ENCODE results near the gene PIK3AP1. TPM values are rescaled to one million over a fixed set of nuclear protein-coding genes. Genes with fewer than 3 reads are reported as not detected.

PIK3AP1 gene
- total and polyA plus RNA-seq, 2 of the 4 experiments (the other 2 are of a cell fraction): under 0.01 to 0.14 TPM

GRCh38 chr10:96643920-96644319 lies 76.4 kb downstream of the PIK3AP1 start:
- Histone ChIP-seq H2BK5ac (ENCODE audit: low read depth, low read length, poor library complexity, severe bottlenecking) (no peak overlapping the region), H3K4me1 (ENCODE audit: control insufficient read depth, insufficient read depth, low read length) (no peaks in the 10 kb centered on the region), H3K4ac (ENCODE audit: low read depth, low read length) (no peak overlapping the region), H3K36me3 (ENCODE audit: control insufficient read depth, insufficient read depth, low read length) (no peaks in the 10 kb centered on the region), H3K27me3 (ENCODE audit: control insufficient read depth, insufficient read depth, low read length) (peaks cover 33% of the 10 kb centered on the region), H2BK15ac (ENCODE audit: low read depth, low read length) (no peak overlapping the region), H2AFZ (replicated peaks; ENCODE audit: low read length, poor library complexity) (no peak overlapping the region), H2BK20ac (ENCODE audit: low read depth, low read length) (no peak overlapping the region), H2AK9ac (replicated peaks; ENCODE audit: low read depth, low read length, poor library complexity) (no peak overlapping the region), H3K9ac (ENCODE audit: low read depth, low read length) (no peak overlapping the region), H4K5ac (ENCODE audit: low read depth, low read length) (no peak overlapping the region), H3K56ac (ENCODE audit: extremely low read depth, insufficient read depth, low read length) (no peak overlapping the region), H3K9me3 (ENCODE audit: control insufficient read depth, insufficient read depth, low read length) (no peaks in the 10 kb centered on the region), H3K18ac (ENCODE audit: low read depth, low read length) (no peak overlapping the region), H4K8ac (ENCODE audit: low read depth in 2 of 2, low read length in 2 of 2) (no peak overlapping the region), H2BK120ac (ENCODE audit: low read depth, low read length) (no peak overlapping the region), H3K4me3 (ENCODE audit: insufficient read depth, low read depth, low read length) (no peak overlapping the region), H2AK5ac (ENCODE audit: low read depth, low read length) (no peak overlapping the region), H3K79me1 (ENCODE audit: low read depth in 1 of 2, low read length in 2 of 2) (no peaks in the 10 kb centered on the region), H3K4me2 (ENCODE audit: low read depth, low read length) (no peak overlapping the region), H3K14ac (replicated peaks; ENCODE audit: low read depth, low read length) (no peak overlapping the region), H4K91ac (ENCODE audit: insufficient read depth, low read depth, low read length) (no peak overlapping the region), H4K20me1 (ENCODE audit: insufficient read depth, low read length) (no peaks in the 10 kb centered on the region), H3K27ac (ENCODE audit: insufficient read depth, low read length) (no peak overlapping the region), H3K9me1 (ENCODE audit: insufficient read depth, low read length) (no peaks in the 10 kb centered on the region), H3K23ac (ENCODE audit: low read depth, low read length) (no peak overlapping the region)
- ChIA-PET POLR2A (ENCODE audit: unreplicated experiment) (no interaction called here), CTCF (interaction anchor here (1.1 kb wide), 1 partner anchor 42 kb away, joined by 4 read pairs; no protein-coding TSS in a partner anchor)
- dilution Hi-C loops (cut with HindIII; ENCODE audit: low sequenced_read_pairs, unreplicated experiment) (no loop called here), in situ Hi-C loops (cut with MboI; ENCODE audit: low sequenced_read_pairs) (no loop called here), intact Hi-C loops (cut with micrococcal nuclease) (loop anchor here (5.0 to 10.0 kb wide), 2 partner anchors 247 to 391 kb away; no protein-coding TSS in a partner anchor)
- WGBS, 2 experiments (ENCODE audit: extremely low coverage in 2 of 2, insufficient read length in 1 of 2): 100% methylated on average over 2 of the region's 9 CpGs; no CpG with 5 or more reads in 1 of the 2 experiments
- DNase-seq: no peak
- no peak for ATAC-seq (ENCODE audit: low read depth)
- TF ChIP-seq, protein P1, sequence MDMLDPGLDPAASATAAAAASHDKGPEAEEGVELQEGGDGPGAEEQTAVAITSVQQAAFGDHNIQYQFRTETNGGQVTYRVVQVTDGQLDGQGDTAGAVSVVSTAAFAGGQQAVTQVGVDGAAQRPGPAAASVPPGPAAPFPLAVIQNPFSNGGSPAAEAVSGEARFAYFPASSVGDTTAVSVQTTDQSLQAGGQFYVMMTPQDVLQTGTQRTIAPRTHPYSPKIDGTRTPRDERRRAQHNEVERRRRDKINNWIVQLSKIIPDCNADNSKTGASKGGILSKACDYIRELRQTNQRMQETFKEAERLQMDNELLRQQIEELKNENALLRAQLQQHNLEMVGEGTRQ (IDR thresholded peaks at IDR 0.05; ENCODE audit: low read depth, low read length): no peak
- TF ChIP-seq, protein P2, sequence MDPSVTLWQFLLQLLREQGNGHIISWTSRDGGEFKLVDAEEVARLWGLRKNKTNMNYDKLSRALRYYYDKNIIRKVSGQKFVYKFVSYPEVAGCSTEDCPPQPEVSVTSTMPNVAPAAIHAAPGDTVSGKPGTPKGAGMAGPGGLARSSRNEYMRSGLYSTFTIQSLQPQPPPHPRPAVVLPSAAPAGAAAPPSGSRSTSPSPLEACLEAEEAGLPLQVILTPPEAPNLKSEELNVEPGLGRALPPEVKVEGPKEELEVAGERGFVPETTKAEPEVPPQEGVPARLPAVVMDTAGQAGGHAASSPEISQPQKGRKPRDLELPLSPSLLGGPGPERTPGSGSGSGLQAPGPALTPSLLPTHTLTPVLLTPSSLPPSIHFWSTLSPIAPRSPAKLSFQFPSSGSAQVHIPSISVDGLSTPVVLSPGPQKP (IDR thresholded peaks at IDR 0.05; ENCODE audit: borderline replicate concordance, low read depth, low read length): no peak
- TF ChIP-seq CEBPB (IDR thresholded peaks at IDR 0.05; ENCODE audit: low read depth, low read length): no peak
- TF ChIP-seq CHD1 (IDR thresholded peaks at IDR 0.05; ENCODE audit: low read depth, low read length): no peak
- no peak for TF ChIP-seq RFX5 (IDR thresholded peaks at IDR 0.05; ENCODE audit: low read depth, low read length)
- TF ChIP-seq, protein P3, sequence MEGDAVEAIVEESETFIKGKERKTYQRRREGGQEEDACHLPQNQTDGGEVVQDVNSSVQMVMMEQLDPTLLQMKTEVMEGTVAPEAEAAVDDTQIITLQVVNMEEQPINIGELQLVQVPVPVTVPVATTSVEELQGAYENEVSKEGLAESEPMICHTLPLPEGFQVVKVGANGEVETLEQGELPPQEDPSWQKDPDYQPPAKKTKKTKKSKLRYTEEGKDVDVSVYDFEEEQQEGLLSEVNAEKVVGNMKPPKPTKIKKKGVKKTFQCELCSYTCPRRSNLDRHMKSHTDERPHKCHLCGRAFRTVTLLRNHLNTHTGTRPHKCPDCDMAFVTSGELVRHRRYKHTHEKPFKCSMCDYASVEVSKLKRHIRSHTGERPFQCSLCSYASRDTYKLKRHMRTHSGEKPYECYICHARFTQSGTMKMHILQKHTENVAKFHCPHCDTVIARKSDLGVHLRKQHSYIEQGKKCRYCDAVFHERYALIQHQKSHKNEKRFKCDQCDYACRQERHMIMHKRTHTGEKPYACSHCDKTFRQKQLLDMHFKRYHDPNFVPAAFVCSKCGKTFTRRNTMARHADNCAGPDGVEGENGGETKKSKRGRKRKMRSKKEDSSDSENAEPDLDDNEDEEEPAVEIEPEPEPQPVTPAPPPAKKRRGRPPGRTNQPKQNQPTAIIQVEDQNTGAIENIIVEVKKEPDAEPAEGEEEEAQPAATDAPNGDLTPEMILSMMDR (conservative IDR thresholded peaks at IDR 0.05; ENCODE audit: low read depth, low read length): no peak
- TF ChIP-seq MAZ (IDR thresholded peaks at IDR 0.05; ENCODE audit: borderline replicate concordance, low read depth, low read length): no peak
- TF ChIP-seq RCOR1 (IDR thresholded peaks at IDR 0.05; ENCODE audit: insufficient replicate concordance, low read length): no peak
- no peak for TF ChIP-seq MAFK (IDR thresholded peaks at IDR 0.05; ENCODE audit: low read depth, low read length)
- no peak for TF ChIP-seq MXI1 (IDR thresholded peaks at IDR 0.05; ENCODE audit: borderline replicate concordance, low read depth, low read length)
- no peak for TF ChIP-seq RAD21 (IDR thresholded peaks at IDR 0.05; ENCODE audit: low read length)
- TF ChIP-seq NFE2L2 (IDR thresholded peaks at IDR 0.05; ENCODE audit: low read depth, low read length): no peak
- TF ChIP-seq SMC3 (IDR thresholded peaks at IDR 0.05; ENCODE audit: low read depth, low read length): no peak
- BruUV-seq (replicated peaks): no TSS peak
